KMS-11 (cell line): Measurements from ENCODE around the gene NIPSNAP3A.

ENCODE experiments used
- H2AFZ ChIP-seq: fragments of 200-600 bp; sonication (generic); 2 replicates; pipeline ENCODE4 v1.6.1; 2016; ENCODE audit warnings: antibody characterized with exemption, mixed run types, low read depth
- H3K27ac ChIP-seq: fragments of 200-600 bp; sonication (generic); 2 replicates; pipeline ENCODE4 v1.6.1; 2016; ENCODE audit warnings: mild to moderate bottlenecking, mixed run types
- H3K27me3 ChIP-seq: fragments of 200-600 bp; sonication (generic); 2 replicates; pipeline ENCODE4 v1.6.1; 2017; ENCODE audit warnings: mild to moderate bottlenecking, low read depth, mixed run types, moderate library complexity; ENCODE audit not compliant: insufficient read depth
- H3K36me3 ChIP-seq: fragments of 200-600 bp; sonication (generic); 2 replicates; pipeline ENCODE4 v1.6.1; 2017; ENCODE audit warnings: mild to moderate bottlenecking, mixed run types; ENCODE audit not compliant: insufficient read depth
- H3K4me1 ChIP-seq: fragments of 200-600 bp; sonication (generic); 2 replicates; pipeline ENCODE4 v1.6.1; 2016; ENCODE audit warnings: mild to moderate bottlenecking, low read depth, mixed run types; ENCODE audit not compliant: poor library complexity, severe bottlenecking
- H3K4me2 ChIP-seq: fragments of 200-600 bp; sonication (generic); 2 replicates; pipeline ENCODE4 v1.7.0; 2016; ENCODE audit warnings: mild to moderate bottlenecking, mixed run types
- H3K4me3 ChIP-seq: fragments of 200-600 bp; sonication (generic); IDR thresholded peaks from 2 replicates; pipeline ENCODE4 v1.6.1; 2017; ENCODE audit warnings: low read depth, low read length, mixed read lengths; ENCODE audit not compliant: insufficient read depth
- H3K79me2 ChIP-seq: fragments of 200-600 bp; sonication (generic); 2 replicates; pipeline ENCODE4 v1.6.1; 2016; ENCODE audit warnings: low read depth, mixed run types; ENCODE audit not compliant: insufficient read depth
- H3K9ac ChIP-seq: fragments of 200-600 bp; sonication (generic); 2 replicates; pipeline ENCODE4 v1.6.1; 2016; ENCODE audit warnings: mild to moderate bottlenecking, mixed run types
- H4K20me1 ChIP-seq: fragments of 200-600 bp; sonication (generic); 2 replicates; pipeline ENCODE4 v1.6.1; 2016; ENCODE audit warnings: mild to moderate bottlenecking, mixed run types; ENCODE audit not compliant: insufficient read depth
- TF ChIP-seq, protein P1 (sequence below): fragments of 200-600 bp; sonication (generic); conservative IDR thresholded peaks from 2 replicates; pipeline ENCODE4 v1.6.1; 2017; ENCODE audit warnings: low read depth, mild to moderate bottlenecking, antibody characterized with exemption, low read length, moderate library complexity, mixed read lengths

NIPSNAP3A gene

GRCh38 chr9:104783588-104783987, 36.1 kb downstream of the NIPSNAP3A start:
- Histone ChIP-seq H3K27ac (no peak overlapping the region), H3K4me2 (no peak overlapping the region), H3K9ac (no peak overlapping the region)

DNA sequence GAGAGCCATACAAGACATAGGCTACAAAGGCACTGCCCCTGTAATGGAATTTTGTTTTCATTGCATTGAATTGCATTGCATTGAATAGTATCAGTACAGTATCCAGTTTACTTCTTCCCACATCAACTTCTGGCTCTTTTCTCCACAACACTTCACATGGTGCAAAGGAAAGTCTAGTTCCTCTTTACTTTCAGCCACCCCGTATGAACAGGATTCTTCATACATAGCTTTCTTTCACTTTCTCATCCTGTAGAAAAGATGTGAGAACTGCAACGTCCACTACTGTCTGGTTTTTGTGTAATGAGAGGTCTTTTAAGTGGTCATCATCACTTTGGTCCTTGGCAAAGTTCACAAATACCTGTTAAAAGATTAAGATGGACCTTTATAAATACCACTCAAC, 36.6 kb downstream of the NIPSNAP3A start:
- H3K9ac ChIP-seq, result no peak overlapping the region
- no peaks in the 10 kb centered on the region for H3K79me2 ChIP-seq
- no peak overlapping the region for H3K27ac ChIP-seq
- H3K4me2 ChIP-seq, result no peak overlapping the region
- TF ChIP-seq, protein P1, sequence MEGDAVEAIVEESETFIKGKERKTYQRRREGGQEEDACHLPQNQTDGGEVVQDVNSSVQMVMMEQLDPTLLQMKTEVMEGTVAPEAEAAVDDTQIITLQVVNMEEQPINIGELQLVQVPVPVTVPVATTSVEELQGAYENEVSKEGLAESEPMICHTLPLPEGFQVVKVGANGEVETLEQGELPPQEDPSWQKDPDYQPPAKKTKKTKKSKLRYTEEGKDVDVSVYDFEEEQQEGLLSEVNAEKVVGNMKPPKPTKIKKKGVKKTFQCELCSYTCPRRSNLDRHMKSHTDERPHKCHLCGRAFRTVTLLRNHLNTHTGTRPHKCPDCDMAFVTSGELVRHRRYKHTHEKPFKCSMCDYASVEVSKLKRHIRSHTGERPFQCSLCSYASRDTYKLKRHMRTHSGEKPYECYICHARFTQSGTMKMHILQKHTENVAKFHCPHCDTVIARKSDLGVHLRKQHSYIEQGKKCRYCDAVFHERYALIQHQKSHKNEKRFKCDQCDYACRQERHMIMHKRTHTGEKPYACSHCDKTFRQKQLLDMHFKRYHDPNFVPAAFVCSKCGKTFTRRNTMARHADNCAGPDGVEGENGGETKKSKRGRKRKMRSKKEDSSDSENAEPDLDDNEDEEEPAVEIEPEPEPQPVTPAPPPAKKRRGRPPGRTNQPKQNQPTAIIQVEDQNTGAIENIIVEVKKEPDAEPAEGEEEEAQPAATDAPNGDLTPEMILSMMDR, result no peak
- no peaks in the 10 kb centered on the region; the same call in 1 of the 2 replicates for H3K36me3 ChIP-seq
- H4K20me1 ChIP-seq, result no peaks in the 10 kb centered on the region
- peaks cover 7% of the 10 kb centered on the region for H3K4me1 ChIP-seq
- H2AFZ ChIP-seq, result no peak overlapping the region
- H3K27me3 ChIP-seq, result no peaks in the 10 kb centered on the region
- no peak overlapping the region for H3K4me3 ChIP-seq

More at GRCh38 chr9:104783588-104783987, 36.1 kb downstream of the NIPSNAP3A start:
- Histone ChIP-seq H3K36me3 (no peaks in the 10 kb centered on the region; the same call in 1 of the 2 replicates), H3K4me1 (peaks cover 2% of the 10 kb centered on the region), H2AFZ (no peak overlapping the region), H4K20me1 (no peaks in the 10 kb centered on the region), H3K27me3 (no peaks in the 10 kb centered on the region), H3K4me3 (no peak overlapping the region), H3K79me2 (no peaks in the 10 kb centered on the region)
- TF ChIP-seq, protein P1, result no peak

DNA sequence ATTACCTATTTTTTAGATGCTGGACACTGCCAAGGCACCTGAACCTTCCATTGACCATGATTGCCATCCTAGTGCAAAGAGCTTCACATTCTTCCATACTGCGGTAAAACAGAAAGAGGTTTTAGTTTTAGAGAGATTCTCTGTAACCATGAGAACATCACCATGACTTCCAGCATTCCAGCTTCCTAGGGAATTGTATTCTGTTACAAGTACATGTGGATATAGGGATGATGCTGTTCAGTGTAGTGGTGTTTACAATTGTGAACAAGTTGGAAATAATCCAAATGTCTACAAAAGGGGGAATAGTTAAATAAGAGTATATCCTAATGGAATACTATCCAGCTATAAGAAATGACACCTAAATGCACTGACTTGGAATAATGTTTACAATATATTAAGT, 38.8 kb downstream of the NIPSNAP3A start:
- Histone ChIP-seq H2AFZ (no peak overlapping the region), H4K20me1 (no peaks in the 10 kb centered on the region), H3K36me3 (peaks cover 14% of the 10 kb centered on the region; the same call in 1 of the 2 replicates), H3K27me3 (no peaks in the 10 kb centered on the region), H3K4me2 (no peak overlapping the region), H3K79me2 (no peaks in the 10 kb centered on the region), H3K4me1 (peaks cover 9% of the 10 kb centered on the region), H3K4me3 (no peak overlapping the region), H3K9ac (no peak overlapping the region), H3K27ac (no peak overlapping the region)
- TF ChIP-seq, protein P1, result no peak

GRCh38 chr9:104787306-104788015, 40.0 kb downstream of the NIPSNAP3A start:
- no peak overlapping the region for H3K4me3 ChIP-seq
- no peaks in the 10 kb centered on the region for H3K79me2 ChIP-seq
- no peaks in the 10 kb centered on the region for H4K20me1 ChIP-seq
- H3K4me1 ChIP-seq, result peaks cover 9% of the 10 kb centered on the region
- peaks cover 14% of the 10 kb centered on the region; the same call in 1 of the 2 replicates for H3K36me3 ChIP-seq
- no peak overlapping the region for H2AFZ ChIP-seq
- H3K27ac ChIP-seq, result no peak overlapping the region
- H3K9ac ChIP-seq, result no peak overlapping the region
- TF ChIP-seq, protein P1, result no peak
- H3K27me3 ChIP-seq, result no peaks in the 10 kb centered on the region
- no peak overlapping the region for H3K4me2 ChIP-seq
